GM19324 (cell line): ENCODE measurements around the gene LRRTM4.

Source experiments
- ATAC-seq: cut with Tn5 transposase; IDR thresholded peaks from one replicate; pipeline ENCODE4 v1.9.1; 2021; ENCODE audit warnings: mild to moderate bottlenecking, moderate library complexity; ENCODE audit not compliant: unreplicated experiment, low FRiP score

Gene LRRTM4

DNA sequence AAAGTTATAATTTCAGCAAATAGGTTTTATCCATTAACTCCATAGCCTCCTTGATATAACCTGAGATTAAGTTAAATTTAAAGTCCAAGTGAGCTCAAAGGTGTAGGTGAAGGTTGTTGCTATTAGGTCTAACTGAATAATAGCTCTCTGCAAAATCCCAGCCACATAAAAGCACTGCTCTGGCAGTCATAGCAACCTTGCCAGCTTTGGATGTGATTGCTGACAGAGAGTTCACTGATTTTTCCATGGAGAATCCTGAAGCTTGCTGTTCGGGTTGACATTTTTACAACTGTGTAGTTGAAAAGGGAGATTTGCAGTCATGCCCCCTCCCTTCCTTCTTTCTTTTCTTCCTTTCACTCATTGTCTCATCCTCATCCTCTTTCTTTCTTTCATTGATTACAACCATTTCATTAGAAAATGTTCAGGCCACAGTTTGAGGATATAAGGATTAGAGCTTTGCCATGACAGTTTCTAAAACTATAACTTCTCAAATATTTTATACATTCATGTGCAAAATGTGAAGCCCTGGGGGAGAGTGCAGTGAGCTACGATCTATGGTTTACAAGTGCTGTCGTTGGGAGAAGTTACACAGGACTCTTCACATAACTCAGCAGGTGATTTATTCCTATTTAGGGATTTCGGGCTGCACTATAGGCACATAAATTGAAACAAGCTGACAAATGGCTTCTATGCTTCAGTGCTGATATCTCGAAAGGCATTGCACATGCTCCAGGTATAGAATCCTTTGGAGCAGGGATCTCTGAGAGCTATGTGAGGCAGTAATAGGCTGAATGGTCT lies 193.8 kb downstream of the LRRTM4 start:
- no peak for ATAC-seq

DNA sequence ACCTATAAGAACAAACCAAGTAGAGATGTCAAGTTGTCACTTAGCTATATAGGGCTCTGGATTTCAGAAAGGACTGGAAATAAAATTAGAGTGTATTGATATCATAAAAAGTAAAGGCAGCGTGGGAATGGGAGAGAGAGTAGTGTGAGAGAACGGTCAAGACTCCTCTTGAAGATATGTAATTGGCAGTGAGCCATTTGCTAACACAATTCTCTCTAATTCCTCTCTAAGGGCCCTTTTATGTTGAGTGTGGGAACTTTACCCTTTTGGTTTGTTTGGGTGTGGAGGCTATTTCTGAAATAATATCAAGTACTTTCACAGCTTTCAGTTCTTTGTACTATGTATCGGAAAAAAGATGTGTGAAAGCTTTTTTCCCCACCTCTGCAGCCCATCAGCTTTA lies 196.8 kb downstream of the LRRTM4 start:
- ATAC-seq: no peak

DNA sequence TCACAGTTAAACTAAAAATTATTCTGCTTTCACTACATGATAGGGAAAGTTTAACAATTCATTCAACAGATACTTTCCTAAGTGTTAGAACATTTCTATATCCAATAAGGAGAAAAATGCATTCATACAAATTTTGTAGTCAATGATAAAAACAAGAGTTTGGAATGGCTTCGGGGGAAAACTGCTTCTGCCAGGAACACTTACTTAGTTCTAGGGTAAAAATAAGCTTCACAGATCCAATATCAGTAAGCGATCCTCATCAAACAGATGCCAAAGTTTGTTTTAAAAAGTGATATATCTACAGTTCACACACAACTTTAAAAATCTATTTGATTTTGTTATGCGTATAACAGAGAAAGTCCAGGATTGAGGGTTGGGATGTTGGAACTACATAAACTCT lies 199.7 kb downstream of the LRRTM4 start:
- ATAC-seq: no peak

DNA sequence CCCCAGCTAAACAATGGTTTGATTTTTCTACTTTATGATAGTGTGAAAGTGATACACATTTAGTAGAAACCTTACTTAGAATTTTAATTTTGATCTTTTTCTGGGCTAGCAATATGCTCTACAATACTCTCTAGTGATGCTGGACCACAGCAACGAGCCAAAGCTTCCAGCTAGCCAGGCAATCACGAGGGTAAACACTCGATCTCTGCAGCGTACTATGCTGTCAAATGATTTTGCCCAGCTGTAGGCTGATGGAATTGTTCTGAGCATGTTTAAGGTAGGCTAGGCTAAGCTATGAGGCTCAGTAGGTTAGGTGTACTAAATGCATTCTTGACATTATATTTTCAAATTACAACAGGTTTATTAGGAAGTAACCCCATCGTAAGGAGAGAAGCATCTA lies 207.5 kb downstream of the LRRTM4 start:
- ATAC-seq: no peak

DNA sequence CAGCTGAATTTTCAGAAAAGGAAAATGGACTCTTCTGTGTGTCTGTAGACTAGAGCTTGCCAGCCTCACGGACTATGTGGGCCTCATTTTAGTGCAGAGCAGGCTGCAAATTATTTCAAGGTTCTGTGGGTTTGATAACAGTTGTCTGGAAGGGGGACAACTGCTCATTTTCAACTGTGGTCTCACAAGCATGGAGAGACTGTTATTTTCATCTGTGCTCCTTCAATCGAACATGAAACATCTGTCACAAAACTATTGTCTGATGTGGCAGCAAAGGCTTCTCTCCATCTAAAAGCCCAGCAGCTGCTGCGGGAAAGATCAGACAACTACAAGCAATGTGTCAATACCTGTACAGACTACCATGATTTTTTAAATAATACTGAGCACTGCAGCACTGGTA lies 211.8 kb downstream of the LRRTM4 start:
- no peak for ATAC-seq

DNA sequence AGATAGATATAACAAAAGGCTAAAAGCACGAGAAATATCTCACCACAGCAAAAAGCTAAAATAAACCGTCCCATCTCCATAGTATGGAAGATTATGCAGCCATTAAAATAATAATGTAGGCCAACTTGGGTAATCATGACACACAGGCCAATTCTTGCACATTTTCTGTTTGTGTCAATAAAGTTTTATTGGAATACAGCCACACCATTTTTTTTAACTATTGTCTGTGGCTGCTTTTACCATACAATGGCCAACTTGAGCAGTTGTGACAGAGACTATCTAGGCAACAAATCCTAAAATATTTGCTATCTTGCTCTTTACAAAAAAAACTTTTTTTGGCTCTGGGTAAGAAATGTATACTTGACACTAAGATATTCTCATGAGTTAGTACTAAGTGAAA lies 212.5 kb downstream of the LRRTM4 start:
- no peak for ATAC-seq

DNA sequence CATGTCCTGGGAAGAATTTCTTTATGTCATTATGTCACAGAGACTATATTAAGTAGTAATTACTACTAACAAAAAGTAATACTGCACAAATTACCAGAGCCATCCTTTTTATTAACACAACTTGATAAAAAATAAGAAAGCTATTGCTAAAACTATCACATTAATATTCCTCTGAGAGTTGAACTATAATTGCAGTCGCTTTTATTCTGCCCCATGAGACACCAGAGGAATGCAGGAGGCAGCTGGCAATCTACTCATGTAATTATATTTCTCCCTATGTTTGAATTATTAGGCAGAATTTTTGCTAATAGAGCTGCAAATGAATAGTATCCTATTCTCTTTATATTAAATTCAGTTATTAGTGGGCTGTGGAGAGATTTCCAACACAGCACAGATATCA lies 220.7 kb downstream of the LRRTM4 start:
- no peak for ATAC-seq

DNA sequence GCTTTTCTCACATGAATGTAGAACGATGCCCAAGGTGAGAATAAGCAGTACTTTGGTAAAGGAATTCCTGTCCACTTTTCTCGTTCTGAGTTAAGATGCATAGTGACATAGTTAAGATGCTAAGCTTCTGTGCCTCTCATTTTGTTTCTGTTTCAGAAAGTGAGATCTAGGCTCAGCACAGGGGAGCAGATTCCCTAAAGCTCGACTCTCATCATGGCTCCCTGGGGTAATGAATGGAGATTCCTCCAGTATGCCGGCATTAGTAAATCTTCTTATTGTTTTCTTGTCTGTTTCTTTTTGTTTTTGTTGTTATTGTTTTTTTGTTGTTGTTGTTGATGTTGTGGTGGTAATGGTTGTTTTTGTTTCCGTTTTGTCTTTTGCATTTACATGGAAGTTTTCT lies 225.4 kb downstream of the LRRTM4 start:
- ATAC-seq: no peak

DNA sequence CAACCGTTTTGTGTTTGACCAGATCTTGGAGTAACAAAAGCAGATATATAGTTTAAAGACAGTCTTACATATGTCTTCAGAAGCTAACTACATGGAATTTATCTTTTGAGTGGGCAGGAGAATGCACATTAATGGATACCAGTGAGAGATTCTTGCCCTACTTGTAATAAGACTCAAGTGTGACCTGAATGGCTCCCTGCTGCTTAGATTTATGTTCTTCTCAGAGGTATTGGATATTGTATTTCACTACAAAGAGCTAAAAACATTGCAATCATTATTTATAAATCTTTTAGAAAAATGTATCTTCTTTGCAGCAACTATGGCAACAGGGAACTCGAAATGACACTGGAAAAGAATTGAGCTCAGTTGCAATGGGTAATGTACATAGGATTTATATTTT lies 227.7 kb downstream of the LRRTM4 start:
- no peak for ATAC-seq

DNA sequence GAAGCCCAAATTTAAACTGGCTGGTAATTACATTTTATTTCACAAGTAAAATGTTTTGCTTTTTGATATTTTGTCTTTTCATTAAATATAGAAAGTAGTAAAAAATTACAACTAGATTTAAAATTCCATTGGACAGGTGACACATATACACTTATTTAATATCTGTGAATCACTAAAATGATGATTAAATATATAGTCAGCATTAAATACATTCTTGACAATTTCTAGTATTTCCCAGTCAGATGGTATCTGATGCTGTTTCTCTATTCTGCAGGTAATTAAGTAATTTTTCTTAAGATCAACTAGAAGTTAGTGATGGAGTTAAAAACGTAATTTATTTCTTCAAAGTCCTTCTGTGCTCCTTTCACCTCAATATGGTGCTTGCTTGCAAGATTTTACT lies 237.8 kb downstream of the LRRTM4 start:
- ATAC-seq: no peak

DNA sequence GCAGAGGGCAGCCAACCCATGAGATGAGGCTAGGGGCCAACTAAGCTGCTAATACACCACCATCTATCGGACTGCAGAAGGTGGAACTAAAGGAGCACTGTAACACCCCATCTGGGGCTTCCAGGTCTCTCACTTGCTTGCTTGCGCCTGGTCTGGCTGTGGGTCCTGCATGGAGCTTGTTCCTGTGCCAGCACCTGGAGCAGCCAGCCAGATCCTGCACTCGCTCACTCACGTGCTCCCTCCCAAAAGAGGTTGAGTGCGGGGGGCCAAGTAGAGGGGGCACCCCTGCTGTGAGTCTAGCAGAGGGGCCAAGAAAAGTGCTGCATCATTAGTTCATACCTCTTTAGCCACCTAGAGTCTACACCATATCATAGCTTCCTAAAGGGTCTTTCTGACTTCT lies 250.9 kb downstream of the LRRTM4 start:
- no peak for ATAC-seq

DNA sequence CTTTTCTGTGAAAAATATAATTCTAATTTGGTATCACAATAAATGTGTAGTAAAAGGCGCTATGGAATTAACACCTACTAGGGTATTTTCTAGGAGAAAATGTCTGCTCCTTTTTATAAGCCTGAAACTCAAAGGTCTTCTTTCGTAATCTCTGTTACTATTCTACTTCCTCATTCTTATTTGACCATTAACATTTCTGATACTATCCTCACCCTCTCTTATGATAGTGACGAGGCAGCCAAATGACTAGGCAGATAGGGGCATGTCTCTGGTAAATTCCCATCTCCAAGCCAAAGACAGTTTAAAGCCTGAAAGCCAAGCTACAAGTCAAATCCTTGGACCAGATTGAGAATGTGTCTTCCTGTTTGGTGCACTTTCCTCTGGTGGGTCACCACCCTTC lies 251.7 kb downstream of the LRRTM4 start:
- no peak for ATAC-seq

DNA sequence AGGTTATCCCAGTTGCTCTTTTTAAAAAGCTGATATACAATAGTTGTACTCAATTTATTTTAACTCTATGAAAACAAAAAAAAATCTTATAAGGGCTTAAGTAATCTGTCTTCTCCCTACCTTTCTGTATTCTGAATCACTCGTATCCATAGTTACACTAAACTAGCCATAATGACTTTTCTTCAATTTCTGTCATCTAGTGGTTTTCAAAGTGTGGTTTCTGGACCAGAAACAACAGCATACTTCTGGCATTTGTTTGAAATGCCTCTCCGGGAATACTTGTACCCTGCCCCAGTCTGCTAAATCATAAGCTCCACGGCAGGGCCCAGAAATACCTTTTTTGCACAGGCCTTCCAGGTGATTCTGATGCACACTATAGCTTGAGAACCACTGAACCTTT lies 253.6 kb downstream of the LRRTM4 start:
- no peak for ATAC-seq

DNA sequence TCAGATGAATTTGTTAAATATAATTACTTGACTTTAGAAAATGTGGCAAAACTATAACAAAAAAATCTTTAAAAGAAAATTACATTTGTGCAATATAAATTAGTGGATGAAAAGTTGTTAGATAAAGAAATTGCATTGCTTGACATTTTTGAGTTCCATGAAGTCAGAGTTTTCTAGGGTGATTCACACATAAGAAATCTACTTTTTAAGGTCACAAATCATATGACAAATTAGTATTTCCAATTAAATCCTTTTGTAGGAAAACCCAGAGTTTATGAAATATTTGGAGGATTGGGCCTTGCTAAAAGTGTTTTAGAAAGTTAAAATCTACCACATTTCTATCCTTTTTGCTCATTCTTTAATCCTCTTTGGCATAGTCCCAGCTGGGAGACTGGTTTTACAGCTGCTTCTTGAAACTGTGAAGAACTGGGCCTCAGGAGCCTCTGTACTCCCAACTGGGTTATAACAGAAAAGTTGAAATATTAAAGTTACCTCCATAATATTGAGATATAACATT lies 289.2 kb downstream of the LRRTM4 start:
- no peak for ATAC-seq

DNA sequence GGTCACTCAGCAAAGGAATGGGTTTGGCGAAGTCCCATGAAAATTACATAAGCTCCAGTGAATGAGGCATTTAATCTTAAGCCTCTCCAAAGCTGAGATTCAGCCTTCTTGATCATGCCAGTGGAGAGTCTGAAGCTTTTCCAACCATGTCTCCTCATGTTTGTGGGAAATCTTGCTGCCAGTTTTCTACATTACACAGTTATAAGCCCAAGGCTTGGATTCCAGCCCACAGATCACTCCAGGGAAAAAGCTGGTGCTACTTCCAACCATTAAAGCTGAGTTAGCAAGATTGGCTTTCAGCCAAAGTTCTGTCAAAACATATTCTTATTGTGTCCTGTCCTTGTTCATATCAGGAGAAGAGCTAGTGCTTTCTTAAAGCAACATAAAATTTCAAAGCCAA lies 293.8 kb downstream of the LRRTM4 start:
- ATAC-seq: no peak

DNA sequence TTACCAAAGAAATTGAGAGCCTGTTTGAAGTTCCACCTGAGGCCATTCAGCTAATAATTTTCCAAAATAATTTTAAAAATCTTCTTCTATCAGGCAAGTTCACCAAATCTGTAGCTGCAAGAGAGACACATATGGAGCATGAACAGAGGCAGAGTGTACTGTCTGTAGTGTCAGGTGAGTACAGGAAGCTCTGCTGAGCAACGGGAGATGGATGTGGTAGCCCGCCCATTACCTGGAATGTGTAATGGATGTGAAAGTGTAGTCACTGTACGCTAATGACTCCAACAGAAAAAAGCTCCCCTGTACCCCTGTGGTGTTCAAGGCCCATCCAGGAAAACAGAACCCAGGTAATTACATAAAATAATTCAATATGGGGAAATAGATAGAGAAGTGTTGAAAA lies 311.5 kb downstream of the LRRTM4 start:
- no peak for ATAC-seq

DNA sequence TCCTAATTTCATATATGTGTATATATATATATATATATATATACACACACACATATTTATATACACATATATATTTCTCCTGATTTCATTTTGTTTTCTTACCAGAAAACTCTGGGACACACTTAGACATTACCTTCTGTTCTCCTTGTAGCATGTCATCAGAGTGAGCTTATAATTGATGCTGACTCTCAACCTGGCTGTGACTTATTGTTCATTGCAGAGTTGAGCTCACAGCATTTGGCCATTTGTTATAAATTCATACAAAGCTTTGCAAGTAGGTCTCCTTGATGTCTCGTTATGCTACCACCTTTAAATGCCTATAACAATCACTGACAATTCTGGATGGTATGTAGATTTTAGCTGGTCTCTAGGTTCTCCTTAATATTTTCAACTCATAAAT lies 314.8 kb downstream of the LRRTM4 start:
- ATAC-seq: no peak

DNA sequence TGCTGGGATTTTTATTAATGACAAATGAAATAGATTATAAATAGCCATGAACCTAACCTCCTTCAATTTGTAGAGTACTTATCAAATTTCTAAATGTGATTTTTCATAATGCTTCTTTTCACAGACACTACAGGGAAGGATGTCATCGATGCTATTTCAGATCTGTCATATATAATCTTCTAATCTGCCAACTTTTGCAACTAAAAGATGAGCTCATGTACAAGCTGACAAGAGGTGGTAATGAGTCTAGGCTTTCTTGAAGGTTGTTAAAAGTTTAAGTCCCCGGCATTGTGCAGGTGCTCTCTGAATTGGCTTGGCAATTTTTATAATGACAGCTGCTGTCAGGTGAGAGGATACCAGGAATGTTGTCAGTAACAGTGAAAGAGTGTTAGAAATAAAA lies 320.4 kb downstream of the LRRTM4 start:
- no peak for ATAC-seq

DNA sequence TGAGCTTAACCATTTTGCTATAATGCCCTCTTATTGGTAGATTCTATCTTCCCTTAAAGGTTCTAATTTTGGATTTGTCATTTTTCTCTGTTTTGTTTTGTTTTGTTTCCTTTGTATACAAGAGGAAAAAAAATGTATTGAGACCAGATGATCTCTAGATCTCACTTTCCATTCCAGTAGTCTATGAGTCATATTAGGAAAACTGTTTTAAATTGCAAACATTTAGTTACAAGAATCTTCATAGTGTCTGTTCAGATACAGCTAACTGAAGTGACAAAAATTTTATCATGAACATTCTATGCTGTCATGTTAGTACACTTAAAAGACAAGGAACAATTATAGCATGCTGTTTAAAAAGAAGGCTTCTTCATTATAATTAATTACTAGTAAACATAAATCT lies 322.8 kb downstream of the LRRTM4 start:
- ATAC-seq: no peak

DNA sequence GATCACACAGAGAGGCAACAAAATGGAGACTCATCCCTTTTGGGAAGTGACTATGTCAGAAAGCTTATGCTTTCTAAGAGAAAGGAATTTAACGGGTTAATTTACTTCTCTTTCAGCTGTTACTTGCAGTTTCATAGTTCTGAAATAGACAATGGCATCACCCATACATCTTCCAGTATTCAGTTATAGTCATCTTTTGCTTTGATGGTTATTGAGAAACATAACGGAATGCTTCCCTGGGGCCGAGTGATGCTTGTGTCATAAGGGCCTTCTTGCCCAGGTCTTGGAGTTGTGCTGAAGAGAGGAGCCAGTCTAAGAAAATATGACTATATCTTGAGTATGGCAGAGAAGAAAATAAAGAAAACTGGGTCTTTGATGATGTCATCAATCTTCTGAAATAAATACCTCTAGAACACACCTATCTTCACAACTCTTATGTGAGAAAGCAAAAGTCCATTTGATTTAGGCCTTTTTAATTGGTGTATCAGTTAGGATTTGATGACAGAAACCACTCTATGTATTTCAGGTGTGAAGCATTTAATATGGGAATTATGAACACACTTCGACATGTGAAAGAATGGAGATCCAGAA lies 328.2 kb downstream of the LRRTM4 start:
- ATAC-seq: no peak

DNA sequence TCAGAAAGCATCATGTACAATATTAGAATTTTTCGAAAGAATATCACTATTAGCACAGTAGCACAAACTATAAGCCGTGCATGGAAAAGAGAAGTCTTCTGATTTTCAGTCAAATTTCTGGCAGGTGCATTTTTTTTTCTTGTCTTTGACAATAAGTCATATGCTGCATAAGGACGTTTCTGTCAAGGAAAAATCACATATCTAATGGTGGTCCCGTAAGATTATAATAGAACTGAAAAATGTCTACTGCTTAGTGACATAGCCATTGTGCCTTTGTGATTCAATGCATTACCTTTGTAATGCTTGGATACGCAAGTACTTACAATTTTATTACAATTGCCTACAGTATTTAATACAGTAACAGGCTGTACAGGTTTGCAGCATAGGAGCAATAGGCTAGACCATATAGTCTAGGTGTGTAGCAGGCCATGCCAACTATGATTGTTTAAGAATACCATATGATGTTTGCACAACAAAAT lies 329.3 kb downstream of the LRRTM4 start:
- no peak for ATAC-seq

DNA sequence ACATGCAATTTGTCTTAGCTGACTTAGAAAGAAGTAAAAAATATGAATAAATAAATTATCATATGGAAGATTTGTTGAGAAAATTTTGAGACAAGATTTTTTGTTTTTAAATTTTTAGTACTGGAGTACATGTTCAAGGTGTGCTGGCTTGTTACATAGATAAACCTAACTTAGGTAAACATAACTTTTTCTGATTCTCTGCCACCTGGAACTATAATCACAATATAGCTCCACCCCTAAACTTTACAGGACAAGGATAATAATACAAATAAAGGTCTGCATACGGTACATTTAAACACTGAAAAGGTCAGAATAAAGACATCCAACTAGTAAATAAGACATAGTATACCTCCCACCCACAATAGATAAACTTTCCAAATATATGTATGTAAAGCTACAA lies 330.5 kb downstream of the LRRTM4 start:
- no peak for ATAC-seq
